A549 (cell line): ENCODE measurements around the gene NEUROD4. TPM values are rescaled to one million over a fixed set of nuclear protein-coding genes. Genes with fewer than 3 reads are reported as not detected.

Experiments used
- ATAC-seq, 2 experiments: fragments of 200-7000 bp in 1 of 2; fragments of >200 bp in 1 of 2; cut with Nextera tagmentation in 1 of 2; cut with Tn5 transposase in 1 of 2; 3 replicates each; pipeline versions ENCODE4 v1.8.0 to v1.9.1; 2018 to 2020; ENCODE audit warnings: mild to moderate bottlenecking in 1 of 2, moderate library complexity in 1 of 2
- CTCF ChIA-PET: fragments of 300-600 bp; sonication (Branson Sonifier 250); formaldehyde crosslinking; extraction: SDS; loops from one replicate; lab custom pipeline; 2021; ENCODE audit warnings: antibody characterized with exemption, inconsistent platforms; lab: Yijun Ruan, JAX
- POLR2A ChIA-PET: fragments of 350-600 bp; formaldehyde crosslinking; extraction: SDS; loops from one replicate; lab custom pipeline; 2021; ENCODE audit warnings: antibody characterized with exemption, inconsistent platforms; lab: Yijun Ruan, JAX
- DNase-seq, 2 experiments: peaks; one replicate each; pipeline versions ENCODE4 v3.0.0 to v3.0.0-alpha.2; 2011 to 2016; ENCODE audit warnings: low read depth in 1 of 2, low spot score in 1 of 2
- FAIRE-seq: peaks from 2 replicates; lab custom pipeline; 2011; peaks lifted over from hg19 to GRCh38; lab: Jason Lieb, UNC
- H3K27ac ChIP-seq, 2 experiments: fragments of >200 bp; sonication (Bioruptor Twin); formaldehyde crosslinking; 3 replicates each; pipeline ENCODE4 v1.5.1; 2016 to 2017
- H3K4me1 ChIP-seq: fragments of >200 bp; sonication (Bioruptor Twin); formaldehyde crosslinking; 3 replicates; pipeline ENCODE4 v1.6.1; 2016
- H3K4me2 ChIP-seq: fragments of >200 bp; sonication (Bioruptor Twin); formaldehyde crosslinking; 3 replicates; pipeline ENCODE4 v1.6.1; 2016
- H3K4me3 ChIP-seq: fragments of >200 bp; sonication (Bioruptor Twin); formaldehyde crosslinking; 3 replicates; pipeline ENCODE4 v1.5.1; 2016
- H3K9me3 ChIP-seq: fragments of >200 bp; sonication (Bioruptor Twin); formaldehyde crosslinking; 3 replicates; pipeline ENCODE4 v1.6.1; 2016
- CBX8 ChIP-seq: fragments of 200-600 bp; sonication (generic); IDR thresholded peaks from 2 replicates; pipeline ENCODE4 v1.6.1; 2016
- FOSL2 ChIP-seq, 2 experiments: fragments of 450-650 bp in 1 of 2; fragments of >200 bp in 1 of 2; sonication (Bioruptor Twin) in 1 of 2; formaldehyde crosslinking; IDR thresholded peaks; 2 replicates each; pipeline versions ENCODE4 v1.5.0 to v1.6.1; 2016 to 2020; ENCODE audit warnings: mild to moderate bottlenecking in 1 of 2, moderate library complexity in 1 of 2
- FOXS1 ChIP-seq: fragments of 250-450 bp; sonication (Bioruptor Pico); IDR thresholded peaks from 2 replicates; pipeline ENCODE4 v1.5.0; 2020; ENCODE audit warnings: mild to moderate bottlenecking, moderate library complexity
- HEYL ChIP-seq: fragments of 250-450 bp; sonication (Bioruptor Pico); IDR thresholded peaks from 2 replicates; pipeline ENCODE4 v1.8.0; 2021; ENCODE audit warnings: mild to moderate bottlenecking, moderate library complexity
- HOXB13 ChIP-seq: fragments of 250-450 bp; sonication (Bioruptor Pico); IDR thresholded peaks from 2 replicates; pipeline ENCODE4 v1.5.0; 2020; ENCODE audit warnings: low read depth, mild to moderate bottlenecking, moderate library complexity
- JUNB ChIP-seq: fragments of >200 bp; sonication (Bioruptor Twin); formaldehyde crosslinking; IDR thresholded peaks from 2 replicates; pipeline ENCODE4 v1.6.1; 2016
- KDM1A ChIP-seq: fragments of 200-600 bp; sonication (generic); IDR thresholded peaks from 2 replicates; pipeline ENCODE4 v1.6.1; 2016; ENCODE audit warnings: low read depth, mild to moderate bottlenecking
- KDM5A ChIP-seq: fragments of 200-600 bp; sonication (generic); IDR thresholded peaks from 2 replicates; pipeline ENCODE4 v1.6.1; 2016; ENCODE audit warnings: antibody characterized with exemption, mild to moderate bottlenecking
- MAZ ChIP-seq: fragments of 150-350 bp; IDR thresholded peaks from 2 replicates; pipeline ENCODE4 v1.6.1; 2014; ENCODE audit warnings: antibody characterized with exemption, low read depth, low read length, borderline replicate concordance
- NR3C1 ChIP-seq: fragments of >200 bp; sonication (Bioruptor Twin); formaldehyde crosslinking; IDR thresholded peaks from 3 replicates; pipeline ENCODE4 v1.6.1; 2017
- PHF8 ChIP-seq: fragments of 200-600 bp; sonication (generic); IDR thresholded peaks from 2 replicates; pipeline ENCODE4 v1.6.1; 2016; ENCODE audit warnings: low read depth, mild to moderate bottlenecking, antibody characterized with exemption, moderate library complexity, borderline replicate concordance
- SMC3 ChIP-seq: fragments of >200 bp; sonication (Bioruptor Twin); formaldehyde crosslinking; IDR thresholded peaks from 3 replicates; pipeline ENCODE4 v1.6.1; 2018; ENCODE audit warnings: inconsistent platforms
- SREBF2 ChIP-seq: fragments of 450-650 bp; IDR thresholded peaks from 2 replicates; pipeline ENCODE4 v1.6.1; 2014; ENCODE audit warnings: mild to moderate bottlenecking, moderate library complexity
- TP53 ChIP-seq: fragments of 250-450 bp; sonication (Bioruptor Pico); IDR thresholded peaks from 2 replicates; pipeline ENCODE4 v1.5.0; 2021; ENCODE audit warnings: mild to moderate bottlenecking, moderate library complexity
- ZC3H11A ChIP-seq: fragments of 450-650 bp; IDR thresholded peaks from 2 replicates; pipeline ENCODE4 v1.6.1; 2014; ENCODE audit warnings: antibody characterized with exemption, mild to moderate bottlenecking
- ZNF302 ChIP-seq: fragments of 250-450 bp; sonication (Bioruptor Pico); IDR thresholded peaks from 2 replicates; pipeline ENCODE4 v1.9.0; 2021; ENCODE audit warnings: inconsistent platforms, mild to moderate bottlenecking, moderate library complexity
- WGBS: methylation state at CpG from one replicate; pipeline ENCODE4 v1.1.6; 2017; ENCODE audit errors: missing lambda C conversion rate; 5-methylcytosine and 5-hydroxymethylcytosine counted together
- polyA plus RNA-seq, 4 experiments: library from polyadenylated mRNA; depleted of rRNA in 3 of 4; stranded (reverse); fragments of >200 nt; fragmentation: RNase III in 1 of 4; extraction: RNeasy Plus Mini Kit Qiagen cat#74134 plus additional on column Dnase treatment in 1 of 4; gene quantifications; 2 replicates in 3 of 4; 3 replicates in 1 of 4; pipeline ENCODE4 v1.2.3, GENCODE V29; 2011 to 2017
- TF ChIP-seq, protein P1 (sequence below): fragments of 200-600 bp; sonication (generic); IDR thresholded peaks from 2 replicates; pipeline ENCODE4 v1.6.1; 2016; ENCODE audit warnings: antibody characterized with exemption, mild to moderate bottlenecking, moderate library complexity
- TF ChIP-seq, protein P2 (sequence below): fragments of >200 bp; sonication (Bioruptor Twin); formaldehyde crosslinking; IDR thresholded peaks from 3 replicates; pipeline ENCODE4 v1.6.1; 2016
- TF ChIP-seq, protein P3 (sequence below): IDR thresholded peaks from 2 replicates; pipeline ENCODE4 v1.6.1; 2012

NEUROD4 gene
- polyA plus RNA-seq, 2 of the 4 experiments (the other 2 are of a cell fraction): not detected

DNA sequence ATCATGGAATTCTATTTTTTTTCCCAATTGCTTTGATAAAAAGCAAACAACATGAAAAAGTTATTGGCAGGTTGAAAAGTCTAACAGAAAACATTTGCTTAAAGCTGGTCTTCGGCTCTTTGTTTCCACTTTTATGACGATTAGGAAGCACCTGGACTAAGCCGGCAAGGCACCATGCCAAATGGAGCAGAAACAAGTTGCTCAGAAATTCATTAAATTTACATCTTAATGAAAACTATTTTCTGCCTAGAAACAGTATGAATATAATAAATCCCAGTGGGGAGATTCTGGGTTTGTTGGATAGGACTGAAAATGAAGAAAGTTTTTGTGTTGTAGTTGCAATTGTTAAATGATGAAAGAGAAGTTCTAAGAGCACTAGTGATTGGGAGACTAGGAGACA, 55.0 kb downstream of the NEUROD4 start:
- FAIRE-seq (no peak), ATAC-seq (no peak), DNase-seq (no peak)
- TF ChIP-seq SMC3: no peak
- TF ChIP-seq ZNF302 (CRISPR knock-in tag): no peak
- no peak for TF ChIP-seq TP53
- TF ChIP-seq, protein P1, sequence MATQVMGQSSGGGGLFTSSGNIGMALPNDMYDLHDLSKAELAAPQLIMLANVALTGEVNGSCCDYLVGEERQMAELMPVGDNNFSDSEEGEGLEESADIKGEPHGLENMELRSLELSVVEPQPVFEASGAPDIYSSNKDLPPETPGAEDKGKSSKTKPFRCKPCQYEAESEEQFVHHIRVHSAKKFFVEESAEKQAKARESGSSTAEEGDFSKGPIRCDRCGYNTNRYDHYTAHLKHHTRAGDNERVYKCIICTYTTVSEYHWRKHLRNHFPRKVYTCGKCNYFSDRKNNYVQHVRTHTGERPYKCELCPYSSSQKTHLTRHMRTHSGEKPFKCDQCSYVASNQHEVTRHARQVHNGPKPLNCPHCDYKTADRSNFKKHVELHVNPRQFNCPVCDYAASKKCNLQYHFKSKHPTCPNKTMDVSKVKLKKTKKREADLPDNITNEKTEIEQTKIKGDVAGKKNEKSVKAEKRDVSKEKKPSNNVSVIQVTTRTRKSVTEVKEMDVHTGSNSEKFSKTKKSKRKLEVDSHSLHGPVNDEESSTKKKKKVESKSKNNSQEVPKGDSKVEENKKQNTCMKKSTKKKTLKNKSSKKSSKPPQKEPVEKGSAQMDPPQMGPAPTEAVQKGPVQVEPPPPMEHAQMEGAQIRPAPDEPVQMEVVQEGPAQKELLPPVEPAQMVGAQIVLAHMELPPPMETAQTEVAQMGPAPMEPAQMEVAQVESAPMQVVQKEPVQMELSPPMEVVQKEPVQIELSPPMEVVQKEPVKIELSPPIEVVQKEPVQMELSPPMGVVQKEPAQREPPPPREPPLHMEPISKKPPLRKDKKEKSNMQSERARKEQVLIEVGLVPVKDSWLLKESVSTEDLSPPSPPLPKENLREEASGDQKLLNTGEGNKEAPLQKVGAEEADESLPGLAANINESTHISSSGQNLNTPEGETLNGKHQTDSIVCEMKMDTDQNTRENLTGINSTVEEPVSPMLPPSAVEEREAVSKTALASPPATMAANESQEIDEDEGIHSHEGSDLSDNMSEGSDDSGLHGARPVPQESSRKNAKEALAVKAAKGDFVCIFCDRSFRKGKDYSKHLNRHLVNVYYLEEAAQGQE: no peak
- no peak for TF ChIP-seq HEYL (CRISPR knock-in tag)
- TF ChIP-seq FOXS1 (CRISPR knock-in tag): no peak
- TF ChIP-seq ZC3H11A: no peak
- TF ChIP-seq KDM1A: no peak
- TF ChIP-seq SREBF2: no peak
- TF ChIP-seq MAZ: no peak
- TF ChIP-seq, protein P2, sequence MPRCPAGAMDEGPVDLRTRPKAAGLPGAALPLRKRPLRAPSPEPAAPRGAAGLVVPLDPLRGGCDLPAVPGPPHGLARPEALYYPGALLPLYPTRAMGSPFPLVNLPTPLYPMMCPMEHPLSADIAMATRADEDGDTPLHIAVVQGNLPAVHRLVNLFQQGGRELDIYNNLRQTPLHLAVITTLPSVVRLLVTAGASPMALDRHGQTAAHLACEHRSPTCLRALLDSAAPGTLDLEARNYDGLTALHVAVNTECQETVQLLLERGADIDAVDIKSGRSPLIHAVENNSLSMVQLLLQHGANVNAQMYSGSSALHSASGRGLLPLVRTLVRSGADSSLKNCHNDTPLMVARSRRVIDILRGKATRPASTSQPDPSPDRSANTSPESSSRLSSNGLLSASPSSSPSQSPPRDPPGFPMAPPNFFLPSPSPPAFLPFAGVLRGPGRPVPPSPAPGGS: no peak
- TF ChIP-seq PHF8: no peak
- TF ChIP-seq JUNB: no peak
- no peak for TF ChIP-seq HOXB13
- no peak for TF ChIP-seq FOSL2 (IDR thresholded peaks at IDR 0.05)
- TF ChIP-seq FOSL2 (CRISPR knock-in tag; IDR thresholded peaks at IDR 0.05): no peak
- TF ChIP-seq CBX8: no peak
- no peak for TF ChIP-seq KDM5A
- no peak for TF ChIP-seq NR3C1
- TF ChIP-seq, protein P3, sequence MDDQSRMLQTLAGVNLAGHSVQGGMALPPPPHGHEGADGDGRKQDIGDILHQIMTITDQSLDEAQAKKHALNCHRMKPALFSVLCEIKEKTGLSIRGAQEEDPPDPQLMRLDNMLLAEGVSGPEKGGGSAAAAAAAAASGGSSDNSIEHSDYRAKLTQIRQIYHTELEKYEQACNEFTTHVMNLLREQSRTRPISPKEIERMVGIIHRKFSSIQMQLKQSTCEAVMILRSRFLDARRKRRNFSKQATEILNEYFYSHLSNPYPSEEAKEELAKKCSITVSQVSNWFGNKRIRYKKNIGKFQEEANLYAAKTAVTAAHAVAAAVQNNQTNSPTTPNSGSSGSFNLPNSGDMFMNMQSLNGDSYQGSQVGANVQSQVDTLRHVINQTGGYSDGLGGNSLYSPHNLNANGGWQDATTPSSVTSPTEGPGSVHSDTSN: no peak
- ChIA-PET CTCF (interaction anchor here (0.8 to 18.8 kb wide), 7 partner anchors 16 to 325 kb away, joined by 3 to 268 read pairs (median 4); no protein-coding TSS in a partner anchor), POLR2A (no interaction called here)
- no peak overlapping the region for H3K4me3 ChIP-seq
- no peaks in the 10 kb centered on the region for H3K4me1 ChIP-seq
- H3K4me2 ChIP-seq: no peak overlapping the region
- 10% methylated on average over 3 of the region's 3 CpGs for WGBS
- no peaks in the 10 kb centered on the region for H3K9me3 ChIP-seq
- H3K27ac ChIP-seq: no peak overlapping the region

Other genes with a start within 250 kb of the NEUROD4 start
- gene MUCL1, start 165.5 kb upstream of the NEUROD4 start, polyA plus RNA-seq (2011; rRNA removed): not detected in 2 replicates
- not detected in 3 replicates for gene MUCL1, start 165.5 kb upstream of the NEUROD4 start, polyA plus RNA-seq (2017; fragmentation: RNase III; extraction: RNeasy Plus Mini Kit Qiagen cat#74134 plus additional on column Dnase treatment)
- gene TESPA1, start 35.2 kb upstream of the NEUROD4 start, polyA plus RNA-seq (2011; rRNA removed): not detected in 2 replicates
- not detected in 3 replicates for gene TESPA1, start 35.2 kb upstream of the NEUROD4 start, polyA plus RNA-seq (2017; fragmentation: RNase III; extraction: RNeasy Plus Mini Kit Qiagen cat#74134 plus additional on column Dnase treatment)
- not detected in 2 replicates for gene OR9K2, start 106.4 kb downstream of the NEUROD4 start, polyA plus RNA-seq (2011; rRNA removed)
- gene OR9K2, start 106.4 kb downstream of the NEUROD4 start, polyA plus RNA-seq (2017; fragmentation: RNase III; extraction: RNeasy Plus Mini Kit Qiagen cat#74134 plus additional on column Dnase treatment): not detected in 3 replicates
- not detected in 2 replicates for gene OR10A7, start 201.1 kb downstream of the NEUROD4 start, polyA plus RNA-seq (2011; rRNA removed)
- gene OR10A7, start 201.1 kb downstream of the NEUROD4 start, polyA plus RNA-seq (2017; fragmentation: RNase III; extraction: RNeasy Plus Mini Kit Qiagen cat#74134 plus additional on column Dnase treatment): not detected in 3 replicates
- not detected in 2 replicates for gene OR6C74, start 224.6 kb downstream of the NEUROD4 start, polyA plus RNA-seq (2011; rRNA removed)
- gene OR6C74, start 224.6 kb downstream of the NEUROD4 start, polyA plus RNA-seq (2017; fragmentation: RNase III; extraction: RNeasy Plus Mini Kit Qiagen cat#74134 plus additional on column Dnase treatment): not detected in 3 replicates